GM12878 (cell line): ENCODE data around the gene NPDC1. TPM values are rescaled to one million over a fixed set of nuclear protein-coding genes. Genes with fewer than 3 reads are reported as not detected.

Source experiments
- ASH2L ChIP-seq: fragments of 300-600, 200-600 bp; sonication (generic); IDR thresholded peaks from 2 replicates; pipeline ENCODE4 v1.6.1; 2017; ENCODE audit warnings: low read depth, mild to moderate bottlenecking, borderline replicate concordance
- HDAC2 ChIP-seq: fragments of 200-600 bp; sonication (generic); IDR thresholded peaks from 2 replicates; pipeline ENCODE4 v1.6.1; 2017
- HDAC6 ChIP-seq: fragments of 200-600 bp; sonication (generic); IDR thresholded peaks from one replicate; pipeline ENCODE4 v1.8.0; 2017; ENCODE audit warnings: antibody characterized with exemption; ENCODE audit not compliant: unreplicated experiment
- LARP7 ChIP-seq: fragments of 450-650 bp; IDR thresholded peaks from 2 replicates; pipeline ENCODE4 v1.6.1; 2017; ENCODE audit warnings: mild to moderate bottlenecking
- MTA2 ChIP-seq: fragments of 450-650 bp; IDR thresholded peaks from 2 replicates; pipeline ENCODE4 v1.6.1; 2016; ENCODE audit warnings: low read depth, mild to moderate bottlenecking, moderate library complexity
- MTA3 ChIP-seq: IDR thresholded peaks from 2 replicates; pipeline ENCODE4 v1.6.1; 2012; ENCODE audit warnings: low read length, inconsistent platforms, borderline replicate concordance
- NR2C2 ChIP-seq: IDR thresholded peaks from 2 replicates; pipeline ENCODE4 v1.6.1; 2011; ENCODE audit warnings: borderline replicate concordance, low read depth; ENCODE audit not compliant: control insufficient read depth, insufficient read length
- POLR2AphosphoS5 ChIP-seq: IDR thresholded peaks from 2 replicates; pipeline ENCODE4 v1.6.1; 2011; ENCODE audit warnings: mild to moderate bottlenecking, low read length, inconsistent platforms
- RAD21 ChIP-seq: IDR thresholded peaks from 2 replicates; pipeline ENCODE4 v1.6.1; 2011; ENCODE audit warnings: mild to moderate bottlenecking, low read depth, low read length, moderate library complexity; ENCODE audit not compliant: insufficient read depth
- RB1 ChIP-seq: fragments of 450-650 bp; formaldehyde crosslinking; IDR thresholded peaks from 2 replicates; pipeline ENCODE4 v1.6.1; 2017; ENCODE audit warnings: mild to moderate bottlenecking, borderline replicate concordance
- RUNX3 ChIP-seq: IDR thresholded peaks from 2 replicates; pipeline ENCODE4 v1.6.1; 2012; ENCODE audit warnings: low read length, inconsistent platforms
- SIN3A ChIP-seq: IDR thresholded peaks from 2 replicates; pipeline ENCODE4 v1.6.1; 2012; ENCODE audit warnings: low read depth, low read length, improper control_type of control experiment
- SMAD1 ChIP-seq: fragments of 450-650 bp; IDR thresholded peaks from 2 replicates; pipeline ENCODE4 v1.6.1; 2018; ENCODE audit warnings: mild to moderate bottlenecking, low read depth; ENCODE audit not compliant: partially characterized antibody
- STAT1 ChIP-seq: fragments of 450-650 bp; conservative IDR thresholded peaks from 2 replicates; pipeline ENCODE4 v1.6.1; 2014; ENCODE audit warnings: antibody characterized with exemption, mild to moderate bottlenecking
- TBL1XR1 ChIP-seq: IDR thresholded peaks from 2 replicates; pipeline ENCODE4 v1.6.1; 2012; ENCODE audit warnings: low read depth, low read length, improper control_type of control experiment
- ZNF24 ChIP-seq: fragments of 450-650 bp; IDR thresholded peaks from 2 replicates; pipeline ENCODE4 v1.6.1; 2017; ENCODE audit warnings: antibody characterized with exemption, mild to moderate bottlenecking
- polyA plus RNA-seq, 11 experiments: library from polyadenylated mRNA; depleted of rRNA in 4 of 11; unstranded in 6 of 11; stranded (reverse) in 5 of 11; fragments of >200 nt; fragmentation: Nextera tagmentation in 4 of 11; fragmentation: Illumina TruSeq in 1 of 11; extraction: Ambion mirVana in 4 of 11; extraction: Trizol in 1 of 11; gene quantifications; 1 replicate in 1 of 11; 2 replicates in 10 of 11; pipeline versions ENCODE4 v1.2.1 to v1.2.3, GENCODE V29; 2011 to 2016; ENCODE audit warnings: inconsistent platforms in 2 of 11, missing spikeins in 2 of 11, low read depth in 1 of 11
- total RNA-seq, 4 experiments: library from RNA; depleted of rRNA in 3 of 4; stranded (reverse); fragments of >200 nt in 3 of 4; fragmentation: Illumina TruSeq in 1 of 4; extraction: Trizol in 1 of 4; gene quantifications; 2 replicates each; pipeline versions ENCODE4 v1.2.1 to v1.2.3, GENCODE V29; 2013 to 2021
- TF ChIP-seq, protein P1 (sequence below): IDR thresholded peaks from 2 replicates; pipeline ENCODE4 v1.6.1; 2012; ENCODE audit warnings: low read depth, low read length, improper control_type of control experiment
- TF ChIP-seq, protein P2 (sequence below): fragments of 450-650 bp; IDR thresholded peaks from 2 replicates; pipeline ENCODE4 v1.6.1; 2016; ENCODE audit warnings: mild to moderate bottlenecking

NPDC1 gene
- total and polyA plus RNA-seq, 10 of the 15 experiments (the other 5 are each of a cell fraction or from before 2014, with no cell fraction given) = 0.04 to 1.7 (median 0.77) TPM; not detected in 2

DNA sequence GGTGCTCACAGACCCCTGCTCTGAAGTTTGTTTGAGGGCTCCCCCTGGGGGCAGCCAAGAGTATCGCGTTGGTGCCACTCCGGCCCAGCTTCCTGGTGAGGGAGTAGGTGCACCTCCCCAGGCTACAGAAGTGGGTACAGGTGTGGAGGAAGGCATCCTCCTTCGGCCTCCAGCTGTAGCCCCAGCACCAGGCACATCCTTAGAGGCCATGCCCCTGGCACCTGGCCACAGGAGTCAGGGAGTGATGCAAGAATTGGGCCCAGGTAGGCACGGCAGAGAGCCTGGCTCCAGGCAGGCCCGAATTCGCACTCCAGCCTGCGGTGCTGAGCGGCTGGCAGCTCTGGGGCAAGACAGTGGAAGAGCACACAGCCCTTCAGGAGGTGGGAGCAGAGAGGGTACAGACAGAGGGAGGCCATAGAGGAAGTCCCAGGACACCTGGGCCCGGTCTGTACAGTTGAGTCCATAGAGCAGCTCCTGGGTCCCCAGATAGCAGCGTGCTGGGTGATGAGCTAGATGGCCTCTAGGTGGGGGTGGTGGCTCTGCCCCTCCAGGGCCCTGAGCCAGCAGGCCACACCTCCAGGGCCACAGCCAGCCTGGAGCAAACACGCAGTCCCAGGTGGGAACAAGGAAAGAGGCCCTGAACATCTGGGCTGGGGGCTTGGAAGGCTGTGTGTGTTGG, 22.0 kb upstream of the NPDC1 start (continued):
- no peak for TF ChIP-seq NR2C2
- TF ChIP-seq ZNF24 = no peak
- 0 out of 2 replicates have a peak, but pooled peaks have one; percentile 52 for TF ChIP-seq STAT1
- TF ChIP-seq LARP7 = peak; percentile 47; the same call in 1 of the 2 replicates
- TF ChIP-seq, protein P1, sequence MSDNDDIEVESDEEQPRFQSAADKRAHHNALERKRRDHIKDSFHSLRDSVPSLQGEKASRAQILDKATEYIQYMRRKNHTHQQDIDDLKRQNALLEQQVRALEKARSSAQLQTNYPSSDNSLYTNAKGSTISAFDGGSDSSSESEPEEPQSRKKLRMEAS = no peak
- no peak for TF ChIP-seq MTA3
- TF ChIP-seq, protein P2, sequence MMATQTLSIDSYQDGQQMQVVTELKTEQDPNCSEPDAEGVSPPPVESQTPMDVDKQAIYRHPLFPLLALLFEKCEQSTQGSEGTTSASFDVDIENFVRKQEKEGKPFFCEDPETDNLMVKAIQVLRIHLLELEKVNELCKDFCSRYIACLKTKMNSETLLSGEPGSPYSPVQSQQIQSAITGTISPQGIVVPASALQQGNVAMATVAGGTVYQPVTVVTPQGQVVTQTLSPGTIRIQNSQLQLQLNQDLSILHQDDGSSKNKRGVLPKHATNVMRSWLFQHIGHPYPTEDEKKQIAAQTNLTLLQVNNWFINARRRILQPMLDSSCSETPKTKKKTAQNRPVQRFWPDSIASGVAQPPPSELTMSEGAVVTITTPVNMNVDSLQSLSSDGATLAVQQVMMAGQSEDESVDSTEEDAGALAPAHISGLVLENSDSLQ = peak; percentile 57
- no peak for TF ChIP-seq HDAC6
- TF ChIP-seq MTA2 = no peak
- TF ChIP-seq RB1 = 0 out of 2 replicates have a peak, but pooled peaks have one; percentile 31
- peak; percentile 62 for TF ChIP-seq RAD21
- no peak for TF ChIP-seq RUNX3
- no peak for TF ChIP-seq SIN3A
- TF ChIP-seq POLR2AphosphoS5 = no peak
- TF ChIP-seq SMAD1 = no peak
- no peak for TF ChIP-seq TBL1XR1
- no peak for TF ChIP-seq ASH2L
- no peak for TF ChIP-seq HDAC2
- TF ChIP-seq, all 136 proteins: peak for 13
